Mesodermal cell (in vitro differentiated cells): ENCODE data around the gene JMJD8.
"Not testable (repeated sequence)": the region's sequence is repeated elsewhere in the genome, so short reads cannot be mapped to it uniquely, and the experiment has no call there.

Experiments
- H3K27ac ChIP-seq: 2 replicates; pipeline ENCODE4 v1.7.0; 2013; ENCODE audit warnings: mild to moderate bottlenecking, low read depth, low read length, moderate library complexity; ENCODE audit not compliant: severe bottlenecking
- H3K36me3 ChIP-seq: 2 replicates; pipeline ENCODE4 v1.7.1; 2013; ENCODE audit warnings: mild to moderate bottlenecking, low read length, moderate library complexity; ENCODE audit not compliant: control insufficient read depth, insufficient read depth
- H3K4me1 ChIP-seq: one replicate; pipeline ENCODE4 v1.7.1; 2013; ENCODE audit warnings: mild to moderate bottlenecking, low read length; ENCODE audit not compliant: insufficient read depth, control insufficient read depth, poor library complexity, severe bottlenecking
- H3K4me3 ChIP-seq: 2 replicates; pipeline ENCODE4 v1.7.0; 2013; ENCODE audit warnings: low read length, control low read depth, mild to moderate bottlenecking; ENCODE audit not compliant: insufficient read depth, poor library complexity, severe bottlenecking; ENCODE audit errors: extremely low read depth
- H3K9me3 ChIP-seq: 2 replicates; pipeline ENCODE4 v1.7.1; 2013; ENCODE audit warnings: mild to moderate bottlenecking, low read length, moderate library complexity; ENCODE audit not compliant: control insufficient read depth
- WGBS, 2 experiments: methylation state at CpG; one replicate each; pipeline ENCODE4 v1.1.5; 2013; ENCODE audit warnings: missing lambda C conversion rate in 2 of 2; ENCODE audit not compliant: insufficient coverage in 2 of 2; 5-methylcytosine and 5-hydroxymethylcytosine counted together

JMJD8 gene

GRCh38 chr16:714558-715476 is 30.7 kb upstream of the JMJD8 start, which contains the start of gene METRN:
TSS of gene METRN (plus strand) at chr16:715118. CDS start at chr16:715290, 172 bp downstream.
- peak within 1 kb of the TSS; percentile 58 for H3K4me3 ChIP-seq
- H3K4me1 ChIP-seq, result peaks cover 19% of the 10 kb centered on the region
- peak within 1 kb of the TSS; percentile 53 for H3K27ac ChIP-seq
- H3K9me3 ChIP-seq, result no peaks in the 10 kb centered on the region
- WGBS, 2 experiments, result 12 to 15% methylated on average over 79 to 87 of the region's 108 CpGs
- peaks cover 4% of the 10 kb centered on the region for H3K36me3 ChIP-seq

- no peak overlapping the region for H3K27ac ChIP-seq
- peaks cover 20% of the 10 kb centered on the region for H3K4me1 ChIP-seq
- no peaks in the 10 kb centered on the region for H3K9me3 ChIP-seq
- 86 to 99% methylated on average over 9 to 11 of the region's 11 CpGs for WGBS, 2 experiments
- no peak overlapping the region for H3K4me3 ChIP-seq
- peaks cover 4% of the 10 kb centered on the region for H3K36me3 ChIP-seq
Observed at GRCh38 chr16:714079-714478, 29.9 kb upstream of the JMJD8 start.

- not testable (repeated sequence) for H3K9me3 ChIP-seq, H3K4me3 ChIP-seq, H3K36me3 ChIP-seq
- peak overlapping the region; percentile 16 for H3K27ac ChIP-seq
- WGBS, 2 experiments, result 41 to 44% methylated on average over 11 of the region's 13 CpGs
- peaks cover 20% of the 10 kb centered on the region for H3K4me1 ChIP-seq
Observed at GRCh38 chr16:712740-713250, 28.7 kb upstream of the JMJD8 start.

- Histone ChIP-seq H3K9me3 (no peaks in the 10 kb centered on the region), H3K4me1 (peaks cover 18% of the 10 kb centered on the region), H3K36me3 (no peaks in the 10 kb centered on the region), H3K4me3 (no peak overlapping the region), H3K27ac (no peak overlapping the region)
- WGBS, 2 experiments, result 8 to 40% methylated on average over 5 to 19 of the region's 25 CpGs
Observed at GRCh38 chr16:711548-712320, 27.6 kb upstream of the JMJD8 start.

- 79 to 90% methylated on average over 10 to 12 of the region's 12 CpGs for WGBS, 2 experiments
- H3K4me1 ChIP-seq, result peaks cover 12% of the 10 kb centered on the region
- no peak overlapping the region for H3K4me3 ChIP-seq
- H3K9me3 ChIP-seq, result no peaks in the 10 kb centered on the region
- no peak overlapping the region for H3K27ac ChIP-seq
- no peaks in the 10 kb centered on the region for H3K36me3 ChIP-seq
Observed at GRCh38 chr16:711084-711483, 26.9 kb upstream of the JMJD8 start.

- 80% methylated on average over 20 to 21 of the region's 21 CpGs for WGBS, 2 experiments
- no peak overlapping the region for H3K4me3 ChIP-seq
- no peak overlapping the region for H3K27ac ChIP-seq
- peaks cover 11% of the 10 kb centered on the region for H3K4me1 ChIP-seq
- H3K9me3 ChIP-seq, result no peaks in the 10 kb centered on the region
- no peaks in the 10 kb centered on the region for H3K36me3 ChIP-seq
Observed at GRCh38 chr16:710500-711075, 26.5 kb upstream of the JMJD8 start.

- peak overlapping the region; percentile 79 for H3K27ac ChIP-seq
- WGBS, 2 experiments, result 35 to 40% methylated on average over 20 to 29 of the region's 30 CpGs
- H3K9me3 ChIP-seq, result no peaks in the 10 kb centered on the region
- no peaks in the 10 kb centered on the region for H3K36me3 ChIP-seq
- peaks cover 11% of the 10 kb centered on the region for H3K4me1 ChIP-seq
- no peak overlapping the region for H3K4me3 ChIP-seq
Observed at GRCh38 chr16:709566-710499, 25.7 kb upstream of the JMJD8 start.

- Histone ChIP-seq H3K4me1 (peaks cover 11% of the 10 kb centered on the region), H3K9me3 (no peaks in the 10 kb centered on the region), H3K36me3 (no peaks in the 10 kb centered on the region), H3K27ac (no peak overlapping the region), H3K4me3 (no peak overlapping the region)
- 73 to 78% methylated on average over 2 of the region's 4 CpGs for WGBS, 2 experiments
Observed at GRCh38 chr16:708959-709358, 24.8 kb upstream of the JMJD8 start.

GRCh38 chr16:708019-708418 is 23.9 kb upstream of the JMJD8 start:
- no peaks in the 10 kb centered on the region for H3K36me3 ChIP-seq
- H3K9me3 ChIP-seq, result no peaks in the 10 kb centered on the region
- H3K4me3 ChIP-seq, result no peak overlapping the region
- peaks cover 11% of the 10 kb centered on the region for H3K4me1 ChIP-seq
- WGBS, 2 experiments, result 49 to 56% methylated on average over 3 of the region's 3 CpGs
- H3K27ac ChIP-seq, result no peak overlapping the region
